NCI-H82 treated with DMSO at 0.1 percent for 48 hours (cell line): ENCODE results near the gene HMG20B.
"Not testable (repeated sequence)": the region's sequence is repeated elsewhere in the genome, so short reads cannot be mapped to it uniquely, and the experiment has no call there.

Experiments used
- DNase-seq: peaks from one replicate; lab custom pipeline; 2025; ENCODE audit not compliant: unreplicated experiment; lab: John Stamatoyannopoulos, UW

The HMG20B gene

GRCh38 chr19:3555653-3556422 lies 16.9 kb upstream of the HMG20B start:
- no peak for DNase-seq

- no peak for DNase-seq
Measured at GRCh38 chr19:3556423-3556977, 16.2 kb upstream of the HMG20B start.

GRCh38 chr19:3556978-3557460 lies 15.7 kb upstream of the HMG20B start:
- no peak for DNase-seq

- peak; percentile 52 for DNase-seq
Measured at GRCh38 chr19:3557461-3558248, 15.1 kb upstream of the HMG20B start, which contains the start of gene MFSD12. Gene MFSD12, minus strand, starts transcription at chr19:3557586. Its CDS starts 183 bp downstream, at chr19:3557403.

- DNase-seq = no peak
Measured at GRCh38 chr19:3563709-3564524, 8.8 kb upstream of the HMG20B start.

GRCh38 chr19:3565139-3565538 lies 7.6 kb upstream of the HMG20B start:
- no peak for DNase-seq

GRCh38 chr19:3570042-3570441 lies 2.7 kb upstream of the HMG20B start:
- not testable (repeated sequence) for DNase-seq

- no peak for DNase-seq
Measured at GRCh38 chr19:3570606-3571011, 2.1 kb upstream of the HMG20B start.

GRCh38 chr19:3572132-3572854 lies 451 bp upstream of the HMG20B start:
- peak; percentile 93 for DNase-seq

GRCh38 chr19:3573162-3573857 lies 566 bp downstream of the HMG20B start:
- no peak for DNase-seq

GRCh38 chr19:3573858-3574637 lies 1.3 kb downstream of the HMG20B start:
- DNase-seq = peak; percentile 61

- no peak for DNase-seq
Measured at GRCh38 chr19:3575260-3575741, 2.6 kb downstream of the HMG20B start.

- DNase-seq = no peak
Measured at GRCh38 chr19:3575949-3576673, 3.4 kb downstream of the HMG20B start.

- no peak for DNase-seq
Measured at GRCh38 chr19:3576696-3577443, 4.1 kb downstream of the HMG20B start.

GRCh38 chr19:3577723-3578344 lies 5.1 kb downstream of the HMG20B start:
- DNase-seq = no peak

GRCh38 chr19:3578390-3578789 lies 5.6 kb downstream of the HMG20B start:
- no peak for DNase-seq
